Right lobe of liver (tissue), 4 donors: Measurements from ENCODE around the gene MAPK8IP3.

Experiments used
- POLR2A ChIP-seq: fragments of 450-650 bp; IDR thresholded peaks from one replicate; pipeline ENCODE4 v1.6.1; 2017; ENCODE audit warnings: antibody characterized with exemption, mild to moderate bottlenecking
- TF ChIP-seq, protein P1 (sequence below), 4 donors: fragments of 200-600 bp in 3 of 4; fragments of 450-650 bp in 1 of 4; IDR thresholded peaks; one replicate each; pipeline versions ENCODE4 v1.5.1 to v1.8.0; 2016 to 2022; ENCODE audit warnings: antibody characterized with exemption in 4 of 4, mild to moderate bottlenecking in 2 of 4
- donor health status: DM: no; HTN: no; CAD: no.
- donor health status: DM: no; HTN: no; CAD: no.
- donor health status: DM: no; HTN: yes; CAD: no.

DNA sequence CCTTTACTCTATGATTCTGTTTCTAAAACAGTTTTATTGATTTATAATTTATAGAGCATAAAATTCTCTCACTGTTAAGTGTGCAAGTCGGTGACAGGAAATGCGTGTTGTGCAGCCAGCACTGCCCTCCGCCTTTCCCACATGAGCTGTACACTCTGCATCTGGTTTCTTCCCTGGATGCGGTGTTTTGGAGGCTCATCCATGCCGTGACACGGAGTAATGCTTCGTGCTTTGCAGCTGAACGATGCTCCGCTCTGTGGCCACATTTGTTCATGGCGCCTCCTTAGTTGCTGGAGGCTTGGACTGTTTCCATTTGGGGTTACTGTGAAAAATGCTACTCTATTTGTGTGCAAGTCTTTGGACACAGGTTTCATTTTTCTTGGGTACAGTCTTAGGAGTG lies 94.7 kb downstream of the MAPK8IP3 start:
- TF ChIP-seq, protein P1, sequence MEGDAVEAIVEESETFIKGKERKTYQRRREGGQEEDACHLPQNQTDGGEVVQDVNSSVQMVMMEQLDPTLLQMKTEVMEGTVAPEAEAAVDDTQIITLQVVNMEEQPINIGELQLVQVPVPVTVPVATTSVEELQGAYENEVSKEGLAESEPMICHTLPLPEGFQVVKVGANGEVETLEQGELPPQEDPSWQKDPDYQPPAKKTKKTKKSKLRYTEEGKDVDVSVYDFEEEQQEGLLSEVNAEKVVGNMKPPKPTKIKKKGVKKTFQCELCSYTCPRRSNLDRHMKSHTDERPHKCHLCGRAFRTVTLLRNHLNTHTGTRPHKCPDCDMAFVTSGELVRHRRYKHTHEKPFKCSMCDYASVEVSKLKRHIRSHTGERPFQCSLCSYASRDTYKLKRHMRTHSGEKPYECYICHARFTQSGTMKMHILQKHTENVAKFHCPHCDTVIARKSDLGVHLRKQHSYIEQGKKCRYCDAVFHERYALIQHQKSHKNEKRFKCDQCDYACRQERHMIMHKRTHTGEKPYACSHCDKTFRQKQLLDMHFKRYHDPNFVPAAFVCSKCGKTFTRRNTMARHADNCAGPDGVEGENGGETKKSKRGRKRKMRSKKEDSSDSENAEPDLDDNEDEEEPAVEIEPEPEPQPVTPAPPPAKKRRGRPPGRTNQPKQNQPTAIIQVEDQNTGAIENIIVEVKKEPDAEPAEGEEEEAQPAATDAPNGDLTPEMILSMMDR (IDR thresholded peaks at IDR 0.05) = no peak
- no peak for TF ChIP-seq POLR2A
